GM23338 (cell line): Measurements from ENCODE around the gene FAM162B.

ENCODE experiments used
- CREB1 ChIP-seq: fragments of 250-450 bp; sonication (Bioruptor Pico); IDR thresholded peaks from 2 replicates; pipeline ENCODE4 v1.5.0; 2020; ENCODE audit warnings: low read depth, mild to moderate bottlenecking, moderate library complexity
- CTCF ChIP-seq, 2 experiments: fragments of 200-600 bp in 1 of 2; sonication (generic) in 1 of 2; conservative IDR thresholded peaks; 2 replicates each; pipeline versions ENCODE4 v1.5.1 to v1.6.1; 2016 to 2017; ENCODE audit warnings: antibody characterized with exemption in 2 of 2, low read depth in 2 of 2, mild to moderate bottlenecking in 2 of 2, moderate library complexity in 1 of 2
- EZH2 ChIP-seq: fragments of 200-600 bp; sonication (generic); IDR thresholded peaks from one replicate; pipeline ENCODE4 v1.8.0; 2017; ENCODE audit warnings: antibody characterized with exemption, mild to moderate bottlenecking, low read depth; ENCODE audit not compliant: unreplicated experiment
- EZH2phosphoT487 ChIP-seq: fragments of 200-600 bp; sonication (generic); IDR thresholded peaks from one replicate; pipeline ENCODE4 v1.8.1; 2018; ENCODE audit warnings: antibody characterized with exemption; ENCODE audit not compliant: unreplicated experiment
- JUNB ChIP-seq: IDR thresholded peaks from one replicate; pipeline ENCODE4 v1.6.1; 2016; ENCODE audit warnings: antibody characterized with exemption; ENCODE audit not compliant: unreplicated experiment
- POLR2AphosphoS5 ChIP-seq: IDR thresholded peaks from 2 replicates; pipeline ENCODE4 v1.6.1; 2016; ENCODE audit warnings: antibody characterized with exemption, low read depth
- REST ChIP-seq: IDR thresholded peaks from one replicate; pipeline ENCODE4 v1.6.1; 2018; ENCODE audit warnings: antibody characterized with exemption; ENCODE audit not compliant: unreplicated experiment
- ZNF114 ChIP-seq: fragments of 250-450 bp; sonication (Bioruptor Pico); IDR thresholded peaks from 2 replicates; pipeline ENCODE4 v1.5.0; 2020; ENCODE audit warnings: mild to moderate bottlenecking, moderate library complexity
- ZNF331 ChIP-seq: fragments of 250-450 bp; sonication (Bioruptor Pico); IDR thresholded peaks from 2 replicates; pipeline ENCODE4 v1.5.0; 2020; ENCODE audit warnings: low read depth, mild to moderate bottlenecking, moderate library complexity

GRCh38 chr6:116764961-116765841 lies at the start of gene FAM162B:
- TF ChIP-seq ZNF331 (CRISPR knock-in tag) (no peak), JUNB (no peak), CTCF (conservative IDR thresholded peaks at IDR 0.05; ENCODE audit: low read depth in 2 of 2) (peak in 1 of 2 experiments; percentile 9; a peak in 1 of 4 replicates), CREB1 (CRISPR knock-in tag) (no peak), POLR2AphosphoS5 (no peak; the same call in 1 of the 2 replicates), EZH2 (peak; percentile 65), EZH2phosphoT487 (no peak), REST (no peak), ZNF114 (CRISPR knock-in tag) (no peak)
